Endothelial cell of umbilical vein (primary cell): ENCODE measurements around the gene CD74. TPM values are rescaled to one million over a fixed set of nuclear protein-coding genes. Genes with fewer than 3 reads are reported as not detected.

Source experiments
- BruUV-seq: library from RNA; stranded (reverse); fragments of 400-500 nt; replicated peaks from 2 replicates; lab custom pipeline; 2021; lab: Mats Ljungman, UMichigan
- CTCF ChIA-PET: fragments of 300-600, 350-600 bp; sonication (Branson Sonifier 250); formaldehyde crosslinking; loops from one replicate; lab custom pipeline; 2021; ENCODE audit warnings: antibody characterized with exemption, inconsistent platforms; lab: Charles Lee
- POLR2A ChIA-PET: fragments of 300-600, 350-600 bp; sonication (Branson Sonifier 250); formaldehyde crosslinking; loops from one replicate; lab custom pipeline; 2021; ENCODE audit warnings: antibody characterized with exemption, inconsistent platforms; lab: Charles Lee
- DNase-seq: peaks from one replicate; pipeline ENCODE4 v3.0.0-alpha.2; 2011; ENCODE audit warnings: low read depth, low spot score
- FAIRE-seq: peaks from 2 replicates; lab custom pipeline; 2011; peaks lifted over from hg19 to GRCh38; lab: Jason Lieb, UNC
- H2AFZ ChIP-seq: 2 replicates; pipeline ENCODE4 v1.6.0; 2012; ENCODE audit warnings: low read depth, low read length, control low read depth, inconsistent platforms
- H3K27ac ChIP-seq: 2 replicates; pipeline ENCODE4 v1.5.1; 2011; ENCODE audit warnings: low read depth, mild to moderate bottlenecking, control low read depth, low read length, moderate library complexity; ENCODE audit not compliant: insufficient read depth
- H3K27me3 ChIP-seq, 2 experiments: 2 replicates each; pipeline versions ENCODE4 v1.6.0 to v1.6.1; 2011; ENCODE audit warnings: low read length in 2 of 2, mixed read lengths in 1 of 2; ENCODE audit not compliant: control insufficient read depth in 2 of 2, insufficient read depth in 2 of 2
- H3K36me3 ChIP-seq, 2 experiments: 2 replicates in 1 of 2; 3 replicates in 1 of 2; pipeline ENCODE4 v1.5.1; 2011; ENCODE audit warnings: low read length in 2 of 2, mild to moderate bottlenecking in 1 of 2, moderate library complexity in 1 of 2; ENCODE audit not compliant: control insufficient read depth in 2 of 2, insufficient read depth in 2 of 2; ENCODE audit errors: extremely low read depth in 1 of 2
- H3K4me1 ChIP-seq: 3 replicates; pipeline ENCODE4 v1.5.1; 2011; ENCODE audit warnings: mild to moderate bottlenecking, low read length; ENCODE audit not compliant: control insufficient read depth, insufficient read depth; ENCODE audit errors: extremely low read depth
- H3K4me2 ChIP-seq: 2 replicates; pipeline ENCODE4 v1.6.1; 2011; ENCODE audit warnings: low read length, control low read depth, mixed read lengths; ENCODE audit not compliant: insufficient read depth
- H3K4me3 ChIP-seq, 3 experiments: fragments of 200-600 bp in 1 of 3; sonication (generic), shearing (Covaris generic) in 1 of 3; replicated peaks in 1 of 3; 2 replicates each; pipeline ENCODE4 v1.5.1; 2011 to 2016; ENCODE audit warnings: control low read depth in 3 of 3, low read length in 3 of 3, mild to moderate bottlenecking in 2 of 3, inconsistent platforms in 1 of 3, low read depth in 1 of 3, moderate library complexity in 1 of 3; ENCODE audit not compliant: insufficient read depth in 1 of 3
- H3K79me2 ChIP-seq: 2 replicates; pipeline ENCODE4 v1.6.0; 2012; ENCODE audit warnings: low read length, inconsistent platforms; ENCODE audit not compliant: control insufficient read depth, insufficient read depth
- H3K9ac ChIP-seq: replicated peaks from 2 replicates; pipeline ENCODE3; 2011; ENCODE audit warnings: low read length, control low read depth; ENCODE audit not compliant: insufficient read depth; ENCODE audit errors: extremely low read depth
- H3K9me1 ChIP-seq: replicated peaks from 3 replicates; pipeline ENCODE4 v1.6.0; 2011; ENCODE audit warnings: mild to moderate bottlenecking, low read length; ENCODE audit not compliant: control insufficient read depth, insufficient read depth; ENCODE audit errors: extremely low read depth
- H3K9me3 ChIP-seq: replicated peaks from 2 replicates; pipeline ENCODE4 v1.5.1; 2012; ENCODE audit warnings: low read length, inconsistent platforms; ENCODE audit not compliant: control insufficient read depth, insufficient read depth
- H4K20me1 ChIP-seq: replicated peaks from 2 replicates; pipeline ENCODE3; 2011; ENCODE audit warnings: mild to moderate bottlenecking, low read length; ENCODE audit not compliant: control insufficient read depth, insufficient read depth; ENCODE audit errors: extremely low read depth
- EZH2 ChIP-seq: IDR thresholded peaks from 2 replicates; pipeline ENCODE4 v1.6.1; 2012; ENCODE audit warnings: borderline replicate concordance, low read depth, mild to moderate bottlenecking, moderate library complexity, low read length, inconsistent platforms; ENCODE audit not compliant: severe bottlenecking
- FOS ChIP-seq: IDR thresholded peaks from 2 replicates; pipeline ENCODE4 v1.6.1; 2011; ENCODE audit warnings: mild to moderate bottlenecking, low read length, moderate library complexity, borderline replicate concordance; ENCODE audit not compliant: insufficient read depth
- GATA2 ChIP-seq: IDR thresholded peaks from 2 replicates; pipeline ENCODE4 v1.7.0; 2011; ENCODE audit warnings: low read depth, mild to moderate bottlenecking, moderate library complexity, mixed read lengths, low read length; ENCODE audit not compliant: insufficient read length, insufficient read depth
- JUN ChIP-seq: IDR thresholded peaks from 2 replicates; pipeline ENCODE4 v1.6.1; 2011; ENCODE audit warnings: borderline replicate concordance, low read depth; ENCODE audit not compliant: insufficient read length, insufficient read depth
- MYC ChIP-seq: IDR thresholded peaks from one replicate; pipeline ENCODE4 v1.6.1; 2011; ENCODE audit warnings: mild to moderate bottlenecking, low read depth, low read length
- POLR2A ChIP-seq: IDR thresholded peaks from 2 replicates; pipeline ENCODE4 v1.6.1; 2012; ENCODE audit warnings: low read depth, mild to moderate bottlenecking, control low read depth, low read length
- POLR2AphosphoS5 ChIP-seq: IDR thresholded peaks from 2 replicates; pipeline ENCODE4 v1.6.1; 2012; ENCODE audit warnings: low read depth, mild to moderate bottlenecking, control low read depth, low read length, moderate library complexity; ENCODE audit not compliant: insufficient read depth
- dilution Hi-C: fragments of 300-500 bp; cut with MboI; formaldehyde crosslinking; loops from one replicate; pipeline ENCODE4 v1.15.0; 2019; ENCODE audit warnings: low sequenced_read_pairs; ENCODE audit not compliant: extremely low pct_ligation_motif_present
- intact Hi-C: fragments of 100-400 bp; cut with micrococcal nuclease; formaldehyde crosslinking; loops from one replicate; pipeline ENCODE4 v1.10.0; 2022
- polyA plus RNA-seq, 4 experiments: library from polyadenylated mRNA; depleted of rRNA in 3 of 4; stranded (reverse) in 3 of 4; unstranded in 1 of 4; fragments of >200 nt; gene quantifications; 2 replicates each; pipeline versions ENCODE4 v1.2.1 to v1.2.3, GENCODE V29; 2011 to 2012; ENCODE audit warnings: missing spikeins in 1 of 4
- total RNA-seq: library from RNA; stranded (reverse); gene quantifications from 2 replicates; pipeline ENCODE4 v1.2.3, GENCODE V29; 2021
- TF ChIP-seq, protein P1 (sequence below): IDR thresholded peaks from 2 replicates; pipeline ENCODE4 v1.6.1; 2011; ENCODE audit not compliant: insufficient read depth, insufficient read length

The CD74 gene
- total and polyA plus RNA-seq, 2 donors (not counting 3 experiments of a cell fraction or from before 2014, with no cell fraction given) = 0.62 to 1.3 TPM

DNA sequence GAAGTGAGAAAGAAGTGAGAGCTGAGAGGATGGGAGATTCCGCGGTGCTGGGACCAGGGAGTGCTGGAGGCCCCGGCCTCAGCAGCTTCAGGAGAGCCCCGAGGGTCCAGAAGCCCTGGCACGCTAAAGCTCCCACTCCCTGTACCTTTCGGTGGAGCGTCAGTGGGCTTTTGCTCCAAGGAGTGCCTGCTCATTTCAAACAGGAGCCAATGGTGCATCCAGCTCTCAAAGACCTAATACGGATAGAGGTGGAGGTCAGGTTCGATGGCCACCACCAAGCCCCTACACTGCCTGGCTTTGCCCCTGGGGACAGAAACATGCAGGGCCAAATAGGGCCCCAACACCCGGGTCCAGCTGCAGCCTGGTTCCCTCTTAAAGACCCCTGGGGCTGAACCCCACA is 8.2 kb downstream of the CD74 start:
- Histone ChIP-seq H3K4me1 (no peaks in the 10 kb centered on the region), H2AFZ (no peak overlapping the region), H3K4me3 (no peak overlapping the region), H3K4me2 (no peak overlapping the region), H3K36me3 (peaks cover 0 to 6% of the 10 kb centered on the region in 2 experiments), H3K9me1 (no peaks in the 10 kb centered on the region), H3K27me3 (no peaks in the 10 kb centered on the region), H4K20me1 (no peaks in the 10 kb centered on the region), H3K27ac (no peak overlapping the region), H3K79me2 (no peaks in the 10 kb centered on the region), H3K9me3 (no peaks in the 10 kb centered on the region), H3K9ac (no peak overlapping the region)
- DNase-seq (no peak), FAIRE-seq (no peak)
- no peak for TF ChIP-seq JUN
- TF ChIP-seq POLR2A = no peak
- TF ChIP-seq EZH2 = no peak
- ChIA-PET POLR2A (no interaction called here), CTCF (no interaction called here)
- dilution Hi-C loops = no loop called here
- intact Hi-C loops = no loop called here
- BruUV-seq = no TSS peak

DNA sequence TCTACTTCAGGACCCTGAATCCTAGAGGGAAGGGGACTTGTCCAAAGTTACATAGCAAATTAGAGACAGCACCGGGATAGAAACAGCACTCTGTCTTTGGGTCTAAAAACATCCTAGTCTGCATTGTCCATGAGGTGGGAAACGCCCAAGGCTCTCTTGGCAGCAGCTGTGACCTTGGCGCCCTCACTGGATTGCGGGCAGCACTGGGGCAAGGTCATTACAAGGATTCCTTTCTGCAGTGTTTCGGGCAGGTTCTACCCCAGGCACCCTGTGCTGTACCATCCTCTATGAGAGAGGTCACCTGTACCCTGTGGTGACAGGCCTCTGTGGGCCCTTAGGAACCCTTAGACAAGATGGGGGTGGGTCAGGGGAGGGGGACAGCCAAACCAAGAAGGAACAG is 8.6 kb downstream of the CD74 start:
- dilution Hi-C loops (no loop called here), intact Hi-C loops (no loop called here)
- no peak overlapping the region for H3K4me3 ChIP-seq
- H2AFZ ChIP-seq = no peak overlapping the region
- no peaks in the 10 kb centered on the region for H4K20me1 ChIP-seq
- no peak for TF ChIP-seq MYC
- TF ChIP-seq EZH2 = no peak
- no peak for TF ChIP-seq POLR2AphosphoS5
- no peak for TF ChIP-seq FOS
- no peak for TF ChIP-seq GATA2
- TF ChIP-seq, protein P1, sequence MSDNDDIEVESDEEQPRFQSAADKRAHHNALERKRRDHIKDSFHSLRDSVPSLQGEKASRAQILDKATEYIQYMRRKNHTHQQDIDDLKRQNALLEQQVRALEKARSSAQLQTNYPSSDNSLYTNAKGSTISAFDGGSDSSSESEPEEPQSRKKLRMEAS = no peak
- no peak for TF ChIP-seq POLR2A
- no peaks in the 10 kb centered on the region for H3K27me3 ChIP-seq
- no peaks in the 10 kb centered on the region for H3K9me3 ChIP-seq
- FAIRE-seq (no peak), DNase-seq (no peak)
- BruUV-seq = no TSS peak
- no peaks in the 10 kb centered on the region for H3K4me1 ChIP-seq
- ChIA-PET POLR2A (no interaction called here), CTCF (no interaction called here)
- no peak overlapping the region for H3K27ac ChIP-seq
- no peaks in the 10 kb centered on the region for H3K9me1 ChIP-seq
- H3K4me2 ChIP-seq = no peak overlapping the region
- no peak overlapping the region for H3K9ac ChIP-seq
- no peaks in the 10 kb centered on the region for H3K79me2 ChIP-seq
- peaks cover 0 to 8% of the 10 kb centered on the region in 2 experiments for H3K36me3 ChIP-seq
